T-cell (primary cell): ENCODE results near the gene AGT. TPM values are rescaled to one million over a fixed set of nuclear protein-coding genes. Genes with fewer than 3 reads are reported as not detected.

Experiments
- ATAC-seq, 4 experiments: fragments of 200-7000 bp in 3 of 4; fragments of 150-1000 bp in 1 of 4; cut with Tn5 transposase; replicated peaks in 1 of 4; 1 replicate in 3 of 4; 2 replicates in 1 of 4; pipeline ENCODE4 v1.10.0; 2021; ENCODE audit warnings: moderate library complexity in 3 of 4, mild to moderate bottlenecking in 2 of 4, moderate number of reproducible peaks in 1 of 4
- CTCF ChIA-PET, 2 donors: fragments of 300-600 bp; sonication (Branson Sonifier 250); formaldehyde crosslinking; loops; one replicate each; lab custom pipeline; 2022; ENCODE audit warnings: antibody characterized with exemption in 2 of 2; lab: Charles Lee
- POLR2A ChIA-PET, 2 donors: fragments of 300-600 bp; sonication (Branson Sonifier 250); formaldehyde crosslinking; loops; one replicate each; lab custom pipeline; 2022; ENCODE audit warnings: antibody characterized with exemption in 2 of 2; lab: Charles Lee
- DNase-seq, 35 experiments: peaks; one replicate each; pipeline versions ENCODE4 v3.0.0 to v3.0.0-alpha.2; 2013 to 2023
- H3K27ac ChIP-seq: one replicate; pipeline ENCODE4 v1.5.1; 2013; ENCODE audit warnings: low read length
- H3K27me3 ChIP-seq, 2 experiments: replicated peaks in 1 of 2; 1 replicate in 1 of 2; 2 replicates in 1 of 2; pipeline versions ENCODE4 v1.6.1 to v1.7.0; 2013; ENCODE audit warnings: low read length in 1 of 2, mixed read lengths in 1 of 2; ENCODE audit not compliant: control insufficient read depth in 2 of 2, insufficient read depth in 2 of 2; ENCODE audit errors: extremely low read depth in 1 of 2
- H3K36me3 ChIP-seq, 2 donors: 1 replicate in 1 of 2; 2 replicates in 1 of 2; pipeline versions ENCODE4 v1.6.1 to v1.7.0; 2013; ENCODE audit warnings: low read length in 1 of 2; ENCODE audit not compliant: control insufficient read depth in 2 of 2, insufficient read depth in 1 of 2; ENCODE audit errors: extremely low read depth in 1 of 2
- H3K4me1 ChIP-seq, 2 experiments: 1 replicate in 1 of 2; 2 replicates in 1 of 2; pipeline versions ENCODE4 v1.6.1 to v1.7.0; 2013; ENCODE audit warnings: low read length in 2 of 2, mixed read lengths in 1 of 2; ENCODE audit not compliant: insufficient read depth in 2 of 2, control insufficient read depth in 1 of 2; ENCODE audit errors: extremely low read depth in 1 of 2
- H3K4me3 ChIP-seq, 2 donors: 1 replicate in 1 of 2; 2 replicates in 1 of 2; pipeline versions ENCODE4 v1.5.1 to v1.7.0; 2013; ENCODE audit warnings: mild to moderate bottlenecking in 2 of 2, low read length in 1 of 2, moderate library complexity in 1 of 2; ENCODE audit not compliant: control insufficient read depth in 1 of 2; ENCODE audit errors: extremely low read depth in 1 of 2
- H3K9me3 ChIP-seq: 2 replicates; pipeline ENCODE4 v1.7.0; 2013
- H3K27ac Mint-ChIP-seq, 2 donors: one replicate each; pipeline ENCODE4 v1.8.0; 2020 to 2021; ENCODE audit warnings: mild to moderate bottlenecking in 2 of 2, mixed read lengths in 2 of 2
- H3K27me3 Mint-ChIP-seq, 2 donors: one replicate each; pipeline ENCODE4 v1.8.0; 2021 to 2022; ENCODE audit warnings: mixed read lengths in 2 of 2
- H3K36me3 Mint-ChIP-seq: one replicate; pipeline ENCODE4 v1.8.0; 2021; ENCODE audit warnings: mixed read lengths
- H3K4me1 Mint-ChIP-seq, 3 donors: one replicate each; pipeline ENCODE4 v1.8.0; 2020 to 2022; ENCODE audit warnings: mixed read lengths in 3 of 3, mild to moderate bottlenecking in 1 of 3
- H3K4me3 Mint-ChIP-seq, 3 donors: one replicate each; pipeline ENCODE4 v1.8.0; 2020 to 2022; ENCODE audit warnings: mild to moderate bottlenecking in 3 of 3, mixed read lengths in 3 of 3, moderate library complexity in 3 of 3
- H3K9me3 Mint-ChIP-seq, 3 donors: one replicate each; pipeline ENCODE4 v1.8.0; 2020 to 2022; ENCODE audit warnings: mixed read lengths in 3 of 3
- WGBS: methylation state at CpG from one replicate; pipeline ENCODE4 v1.1.5; 2013; ENCODE audit warnings: missing lambda C conversion rate; ENCODE audit not compliant: insufficient coverage; 5-methylcytosine and 5-hydroxymethylcytosine counted together
- total RNA-seq, 35 experiments: library from RNA in 6 of 35; stranded (reverse) in 6 of 35; fragments of 120-200 nt in 1 of 35; gene quantifications; one replicate each; pipeline versions ENCODE4 v1.2.1 to v1.2.4 and lab custom pipeline; 2013 to 2026

AGT gene
- 1 to 10 TPM in 2 of 5 donors, under 1 TPM in 1, not detected in 2; 0.92 to 1.5 (median 1.2) TPM for total RNA-seq
- total RNA-seq (2013): 0.06 TPM
- total RNA-seq (lab: John Stamatoyannopoulos, UW): 0 to 0.14 (median 0) reads per million in 29 experiments

GRCh38 chr1:230713915-230714764, at the start of gene AGT:
AGT (minus strand) TSS chr1:230714122; CDS start chr1:230710823, 3,299 bp downstream.
- DNase-seq: no peak
- Histone ChIP-seq H3K27me3 (peaks cover 0 to 9% of the 10 kb centered on the region in 2 experiments), H3K36me3 (no peaks in the 10 kb centered on the region), H3K4me3 (no peak within 1 kb of the TSS), H3K9me3 (no peaks in the 10 kb centered on the region), H3K27ac (no peak within 1 kb of the TSS), H3K4me1 (no peaks in the 10 kb centered on the region)
- CTCF ChIA-PET: no interaction called here
- Mint-ChIP-seq H3K4me1 (no peaks in the 10 kb centered on the region), H3K27ac (no peak within 1 kb of the TSS), H3K36me3 (no peaks in the 10 kb centered on the region), H3K9me3 (peaks cover 0 to 5% (median 4%) of the 10 kb centered on the region in 3 donors), H3K4me3 (no peak within 1 kb of the TSS), H3K27me3 (peaks cover 14 to 16% of the 10 kb centered on the region in 2 donors)
- POLR2A ChIA-PET: no interaction called here
- 64% methylated on average over 17 of the region's 24 CpGs for WGBS
- no peak for ATAC-seq

DNA sequence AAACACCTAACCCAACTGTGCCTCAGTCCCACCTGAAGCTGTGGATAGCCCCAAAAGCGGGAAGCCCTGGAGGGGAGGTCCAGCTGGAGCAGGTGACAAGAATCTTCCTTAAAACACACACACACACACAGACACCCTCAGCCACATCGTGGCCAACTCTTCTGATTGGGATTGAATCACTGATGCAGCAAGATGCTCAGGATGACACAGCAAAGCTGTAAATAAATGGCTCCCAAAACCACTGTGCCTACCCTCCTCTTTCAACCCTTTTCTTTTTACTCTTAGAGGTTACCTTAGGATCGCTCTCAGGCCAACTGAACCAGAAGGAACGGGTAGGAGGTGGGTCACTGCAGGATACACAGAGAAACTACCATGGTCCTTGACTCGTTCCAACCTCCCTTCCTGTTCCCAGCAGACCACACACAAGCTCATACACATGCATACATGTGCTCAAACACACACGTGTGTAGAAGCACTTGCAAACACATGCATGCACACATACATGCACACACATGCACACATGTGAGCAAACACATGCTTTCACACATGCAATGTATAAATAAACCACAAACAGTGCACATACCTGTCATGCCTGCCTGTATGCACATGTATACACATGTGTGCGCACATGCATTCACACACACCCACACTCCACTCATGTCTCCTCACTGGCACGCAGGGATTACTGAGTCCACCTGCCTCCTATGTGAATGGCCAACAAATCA, 47.7 kb upstream of the AGT start:
- Histone ChIP-seq H3K27me3 (peaks cover 0 to 8% of the 10 kb centered on the region in 2 experiments), H3K27ac (no peak overlapping the region), H3K4me1 (no peaks in the 10 kb centered on the region), H3K36me3 (no peaks in the 10 kb centered on the region), H3K4me3 (no peak overlapping the region), H3K9me3 (no peaks in the 10 kb centered on the region)
- Mint-ChIP-seq H3K36me3 (no peaks in the 10 kb centered on the region), H3K27ac (no peak overlapping the region), H3K4me1 (no peaks in the 10 kb centered on the region), H3K9me3 (no peaks in the 10 kb centered on the region), H3K4me3 (no peak overlapping the region), H3K27me3 (peaks cover 11 to 15% of the 10 kb centered on the region in 2 donors)
- CTCF ChIA-PET: no interaction called here
- POLR2A ChIA-PET: no interaction called here
- 76% methylated on average over 6 of the region's 8 CpGs for WGBS
- DNase-seq (no peak), ATAC-seq (no peak)

- no peaks in the 10 kb centered on the region for H3K36me3 Mint-ChIP-seq
- Histone ChIP-seq H3K9me3 (no peaks in the 10 kb centered on the region), H3K4me3 (no peak overlapping the region), H3K27ac (no peak overlapping the region), H3K27me3 (peaks cover 0 to 8% of the 10 kb centered on the region in 2 experiments), H3K4me1 (no peaks in the 10 kb centered on the region), H3K36me3 (no peaks in the 10 kb centered on the region)
- ATAC-seq (no peak), DNase-seq (no peak)
- H3K9me3 Mint-ChIP-seq: no peaks in the 10 kb centered on the region
- H3K27me3 Mint-ChIP-seq: peaks cover 15 to 16% of the 10 kb centered on the region in 2 donors
- WGBS: 73% methylated on average over 5 of the region's 7 CpGs
- no peak overlapping the region for H3K27ac Mint-ChIP-seq
- POLR2A ChIA-PET: no interaction called here
- CTCF ChIA-PET: no interaction called here
- no peaks in the 10 kb centered on the region for H3K4me1 Mint-ChIP-seq
- H3K4me3 Mint-ChIP-seq: no peak overlapping the region
Observed at GRCh38 chr1:230760360-230760827, 46.5 kb upstream of the AGT start.

DNA sequence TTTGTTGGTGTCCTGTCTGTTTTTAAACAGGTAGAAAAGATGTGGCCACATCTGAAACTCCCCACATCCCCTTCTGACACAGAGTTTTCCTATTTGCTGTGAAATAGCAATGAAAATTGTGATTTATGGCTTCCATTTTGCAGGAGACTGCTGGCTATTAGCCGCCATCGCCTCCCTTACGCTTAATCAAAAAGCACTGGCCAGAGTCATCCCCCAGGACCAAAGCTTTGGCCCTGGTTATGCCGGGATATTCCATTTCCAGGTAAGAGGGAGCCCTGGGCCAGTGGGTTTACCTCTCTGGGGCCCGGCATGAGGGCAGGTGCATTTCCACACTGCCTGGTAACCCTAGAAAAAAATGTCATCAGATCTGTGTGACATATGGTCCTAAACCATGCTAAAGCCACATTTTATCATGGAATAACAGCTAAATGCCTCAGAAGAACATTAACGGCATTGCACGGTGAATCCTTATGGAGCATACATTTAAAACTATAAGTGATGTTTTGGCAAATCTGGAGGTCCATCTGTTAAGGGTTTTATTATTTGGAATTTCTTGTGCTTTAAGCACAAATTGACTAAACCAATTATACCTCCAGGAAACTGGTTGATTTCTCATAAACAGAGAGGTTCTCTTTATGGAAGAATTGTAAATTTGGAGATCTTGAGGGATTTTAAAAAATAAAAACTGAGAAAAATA, 45.6 kb upstream of the AGT start:
- Mint-ChIP-seq H3K4me1 (no peaks in the 10 kb centered on the region), H3K27ac (no peak overlapping the region), H3K4me3 (no peak overlapping the region), H3K36me3 (no peaks in the 10 kb centered on the region), H3K27me3 (peaks cover 15 to 16% of the 10 kb centered on the region in 2 donors), H3K9me3 (no peaks in the 10 kb centered on the region)
- Histone ChIP-seq H3K27me3 (peaks cover 0 to 15% of the 10 kb centered on the region in 2 experiments), H3K9me3 (no peaks in the 10 kb centered on the region), H3K36me3 (no peaks in the 10 kb centered on the region), H3K4me1 (no peaks in the 10 kb centered on the region), H3K27ac (no peak overlapping the region), H3K4me3 (no peak overlapping the region)
- ATAC-seq (no peak), DNase-seq (no peak)
- POLR2A ChIA-PET: no interaction called here
- CTCF ChIA-PET: no interaction called here
- 96% methylated on average over 5 of the region's 7 CpGs for WGBS

- Histone ChIP-seq H3K27ac (no peak overlapping the region), H3K9me3 (no peaks in the 10 kb centered on the region), H3K27me3 (peaks cover 0 to 15% of the 10 kb centered on the region in 2 experiments), H3K36me3 (no peaks in the 10 kb centered on the region), H3K4me3 (no peak overlapping the region), H3K4me1 (no peaks in the 10 kb centered on the region)
- H3K9me3 Mint-ChIP-seq: no peaks in the 10 kb centered on the region
- no peaks in the 10 kb centered on the region for H3K4me1 Mint-ChIP-seq
- POLR2A ChIA-PET: no interaction called here
- H3K27ac Mint-ChIP-seq: no peak overlapping the region
- peaks cover 15 to 16% of the 10 kb centered on the region in 2 donors for H3K27me3 Mint-ChIP-seq
- CTCF ChIA-PET: no interaction called here
- ATAC-seq: no peak
- 82% methylated on average over 6 of the region's 8 CpGs for WGBS
- no peak for DNase-seq
- H3K36me3 Mint-ChIP-seq: no peaks in the 10 kb centered on the region
- H3K4me3 Mint-ChIP-seq: no peak overlapping the region
Observed at GRCh38 chr1:230758709-230759368, 44.9 kb upstream of the AGT start.
